ENCODE data around the gene EMC6. TPM values are rescaled to one million over a fixed set of nuclear protein-coding genes. Genes with fewer than 3 reads are reported as not detected.

EMC6 gene
- total RNA-seq, 2 experiments from 2014 or later: 43.6 to 44.3 TPM

GRCh38 chr17:3683054-3683511 lies 14.5 kb downstream of the EMC6 start:
- DNase-seq: peak; percentile 76
- H3K27ac Mint-ChIP-seq: peak overlapping the region; percentile 39
- intact Hi-C loops (cut with DNase I, micrococcal nuclease): loop anchor here (2.0 kb wide), 4 partner anchors 28 to 144 kb away; partner anchors contain the start of gene HASPIN (in 2 of the 2)
- ChIA-PET POLR2A (no interaction called here), CTCF (interaction anchor here (0.6 to 1.9 kb wide), 15 partner anchors 13 to 225 kb away, joined by 3 to 22 read pairs (median 3); partner anchors contain the start of genes HASPIN, NCBP3 and P2RX5)
- H3K4me1 Mint-ChIP-seq: peaks cover 10% of the 10 kb centered on the region
- peaks cover 8% of the 10 kb centered on the region for H3K36me3 Mint-ChIP-seq (ENCODE audit: low read depth)
- ATAC-seq: peak; percentile 96
- no peak overlapping the region for H3K4me3 Mint-ChIP-seq
- no peaks in the 10 kb centered on the region for H3K27me3 Mint-ChIP-seq
- H3K9me3 Mint-ChIP-seq (ENCODE audit: low read depth): no peaks in the 10 kb centered on the region

- peaks cover 14% of the 10 kb centered on the region for H3K36me3 Mint-ChIP-seq (ENCODE audit: low read depth)
- no peaks in the 10 kb centered on the region for H3K27me3 Mint-ChIP-seq
- no peaks in the 10 kb centered on the region for H3K9me3 Mint-ChIP-seq (ENCODE audit: low read depth)
- peaks cover 10% of the 10 kb centered on the region for H3K4me1 Mint-ChIP-seq
- H3K4me3 Mint-ChIP-seq: no peak overlapping the region
- POLR2A ChIA-PET: no interaction called here
- intact Hi-C loops (cut with DNase I, micrococcal nuclease): no loop called here
- ATAC-seq (no peak), DNase-seq (no peak)
- CTCF ChIA-PET: no interaction called here
- H3K27ac Mint-ChIP-seq: no peak overlapping the region
Measured at GRCh38 chr17:3685174-3685573, 16.6 kb downstream of the EMC6 start.

GRCh38 chr17:3688027-3688553 lies 19.5 kb downstream of the EMC6 start:
- DNase-seq: no peak
- H3K27me3 Mint-ChIP-seq: no peaks in the 10 kb centered on the region
- no peak for ATAC-seq
- CTCF ChIA-PET: no interaction called here
- no peak overlapping the region for H3K27ac Mint-ChIP-seq
- H3K4me3 Mint-ChIP-seq: no peak overlapping the region
- H3K9me3 Mint-ChIP-seq (ENCODE audit: low read depth): no peaks in the 10 kb centered on the region
- peaks cover 4% of the 10 kb centered on the region for H3K4me1 Mint-ChIP-seq
- intact Hi-C loops (cut with DNase I, micrococcal nuclease): no loop called here
- H3K36me3 Mint-ChIP-seq (ENCODE audit: low read depth): peaks cover 9% of the 10 kb centered on the region
- POLR2A ChIA-PET: no interaction called here

GRCh38 chr17:3688852-3689261 lies 20.2 kb downstream of the EMC6 start:
- ChIA-PET POLR2A (no interaction called here), CTCF (interaction anchor here (0.7 kb wide), 1 partner anchor 986 kb away, joined by 3 read pairs; no protein-coding TSS in a partner anchor)
- ATAC-seq: no peak
- H3K36me3 Mint-ChIP-seq (ENCODE audit: low read depth): peaks cover 8% of the 10 kb centered on the region
- intact Hi-C loops (cut with DNase I, micrococcal nuclease): no loop called here
- H3K27me3 Mint-ChIP-seq: no peaks in the 10 kb centered on the region
- peaks cover 6% of the 10 kb centered on the region for H3K4me1 Mint-ChIP-seq
- H3K4me3 Mint-ChIP-seq: no peak overlapping the region
- no peak for DNase-seq
- H3K9me3 Mint-ChIP-seq (ENCODE audit: low read depth): no peaks in the 10 kb centered on the region
- no peak overlapping the region for H3K27ac Mint-ChIP-seq

- intact Hi-C loops (cut with DNase I, micrococcal nuclease): loop anchor here in 1 of 2 experiments (5.0 kb wide), 1 partner anchor 138 kb away; no protein-coding TSS in a partner anchor
- DNase-seq (no peak), ATAC-seq (no peak)
- peaks cover 12% of the 10 kb centered on the region for H3K4me1 Mint-ChIP-seq
- CTCF ChIA-PET: interaction anchor here (0.7 kb wide), 1 partner anchor 987 kb away, joined by 3 read pairs; no protein-coding TSS in a partner anchor
- H3K27me3 Mint-ChIP-seq: no peaks in the 10 kb centered on the region
- H3K36me3 Mint-ChIP-seq (ENCODE audit: low read depth): peaks cover 8% of the 10 kb centered on the region
- no peak overlapping the region for H3K4me3 Mint-ChIP-seq
- POLR2A ChIA-PET: no interaction called here
- H3K9me3 Mint-ChIP-seq (ENCODE audit: low read depth): no peaks in the 10 kb centered on the region
- H3K27ac Mint-ChIP-seq: no peak overlapping the region
Measured at GRCh38 chr17:3689262-3690093, 20.9 kb downstream of the EMC6 start.

GRCh38 chr17:3690094-3690715 lies 21.6 kb downstream of the EMC6 start:
- no peak overlapping the region for H3K27ac Mint-ChIP-seq
- H3K4me3 Mint-ChIP-seq: no peak overlapping the region
- CTCF ChIA-PET: no interaction called here

GRCh38 chr17:3691617-3692067 lies 23.0 kb downstream of the EMC6 start:
- peak; percentile 33 for DNase-seq
- POLR2A ChIA-PET: interaction anchor here (0.6 kb wide), 1 partner anchor 25 kb away, joined by 9 read pairs; no protein-coding TSS in a partner anchor
- Mint-ChIP-seq H3K27ac (no peak overlapping the region), H3K9me3 (ENCODE audit: low read depth) (no peaks in the 10 kb centered on the region), H3K27me3 (no peaks in the 10 kb centered on the region), H3K4me1 (peaks cover 15% of the 10 kb centered on the region), H3K36me3 (ENCODE audit: low read depth) (peaks cover 6% of the 10 kb centered on the region), H3K4me3 (no peak overlapping the region)
- CTCF ChIA-PET: no interaction called here
- no peak for ATAC-seq
- intact Hi-C loops (cut with DNase I, micrococcal nuclease): loop anchor here in 1 of 2 experiments (5.0 kb wide), 1 partner anchor 136 kb away; no protein-coding TSS in a partner anchor

More at GRCh38 chr17:3690094-3690715, 21.6 kb downstream of the EMC6 start:
- Mint-ChIP-seq H3K27me3 (no peaks in the 10 kb centered on the region), H3K4me1 (peaks cover 15% of the 10 kb centered on the region), H3K9me3 (ENCODE audit: low read depth) (no peaks in the 10 kb centered on the region), H3K36me3 (ENCODE audit: low read depth) (peaks cover 6% of the 10 kb centered on the region)
- ATAC-seq (no peak), DNase-seq (no peak)
- intact Hi-C loops (cut with DNase I, micrococcal nuclease): loop anchor here in 1 of 2 experiments (5.0 kb wide), 1 partner anchor 137 kb away; no protein-coding TSS in a partner anchor
- POLR2A ChIA-PET: no interaction called here

- Mint-ChIP-seq H3K27ac (no peak overlapping the region), H3K27me3 (no peaks in the 10 kb centered on the region), H3K4me1 (peaks cover 15% of the 10 kb centered on the region), H3K36me3 (ENCODE audit: low read depth) (peaks cover 6% of the 10 kb centered on the region), H3K9me3 (ENCODE audit: low read depth) (no peaks in the 10 kb centered on the region), H3K4me3 (no peak overlapping the region)
- CTCF ChIA-PET: interaction anchor here (0.7 kb wide), 1 partner anchor 146 kb away, joined by 3 read pairs; no protein-coding TSS in a partner anchor
- no peak for ATAC-seq
- POLR2A ChIA-PET: interaction anchor here (0.6 kb wide), 1 partner anchor 26 kb away, joined by 9 read pairs; no protein-coding TSS in a partner anchor
- intact Hi-C loops (cut with DNase I, micrococcal nuclease): loop anchor here in 1 of 2 experiments (5.0 kb wide), 1 partner anchor 135 kb away; no protein-coding TSS in a partner anchor
- peak; percentile 35 for DNase-seq
Measured at GRCh38 chr17:3692346-3692745, 23.7 kb downstream of the EMC6 start.

- Mint-ChIP-seq H3K27me3 (no peaks in the 10 kb centered on the region), H3K9me3 (ENCODE audit: low read depth) (no peaks in the 10 kb centered on the region), H3K4me3 (peak overlapping the region; percentile 15), H3K36me3 (ENCODE audit: low read depth) (peaks cover 6% of the 10 kb centered on the region), H3K27ac (no peak overlapping the region), H3K4me1 (peaks cover 15% of the 10 kb centered on the region)
- DNase-seq (no peak), ATAC-seq (no peak)
- POLR2A ChIA-PET: interaction anchor here (0.6 kb wide), 1 partner anchor 65 kb away, joined by 9 read pairs; no protein-coding TSS in a partner anchor
- intact Hi-C loops (cut with DNase I, micrococcal nuclease): loop anchor here in 1 of 2 experiments (5.0 kb wide), 1 partner anchor 134 kb away; no protein-coding TSS in a partner anchor
- CTCF ChIA-PET: interaction anchor here (0.5 to 0.7 kb wide), 3 partner anchors 11 to 145 kb away, joined by 3 read pairs; no protein-coding TSS in a partner anchor
Measured at GRCh38 chr17:3693141-3693540, 24.5 kb downstream of the EMC6 start.

- CTCF ChIA-PET: interaction anchor here (0.6 to 2.0 kb wide), 4 partner anchors 11 to 134 kb away, joined by 3 to 6 read pairs (median 4); no protein-coding TSS in a partner anchor
- Mint-ChIP-seq H3K4me1 (peaks cover 15% of the 10 kb centered on the region), H3K27me3 (no peaks in the 10 kb centered on the region), H3K27ac (no peak overlapping the region), H3K4me3 (peak overlapping the region; percentile 81), H3K9me3 (ENCODE audit: low read depth) (no peaks in the 10 kb centered on the region), H3K36me3 (ENCODE audit: low read depth) (peaks cover 6% of the 10 kb centered on the region)
- ATAC-seq (peak; percentile 31), DNase-seq (peak; percentile 69)
- intact Hi-C loops (cut with DNase I, micrococcal nuclease): loop anchor here (1.0 to 5.0 kb wide), 4 partner anchors 17 to 133 kb away; partner anchors contain the start of gene HASPIN (in 1 of the 2)
- POLR2A ChIA-PET: interaction anchor here (0.6 kb wide), 2 partner anchors 17 to 64 kb away, joined by 5 to 9 read pairs; no protein-coding TSS in a partner anchor
Measured at GRCh38 chr17:3693829-3694231, 25.2 kb downstream of the EMC6 start.

Data from activated CD4-positive, alpha-beta T cell treated with anti-CD3 and anti-CD28 coated beads for 36 hours (primary cell).